Kidney (tissue), 14 donors: ENCODE results near the gene ZFP36L1. TPM values are rescaled to one million over a fixed set of nuclear protein-coding genes. Genes with fewer than 3 reads are reported as not detected.

Source experiments
- DNase-seq, 5 donors: peaks; one replicate each; pipeline ENCODE4 v3.0.0-alpha.2; 2013 to 2020
- FAIRE-seq: peaks from 2 replicates; lab custom pipeline; 2012; peaks lifted over from hg19 to GRCh38; lab: Jason Lieb, UNC
- H3K27ac ChIP-seq, 2 donors: one replicate each; pipeline ENCODE4 v1.7.0; 2013; ENCODE audit warnings: low read depth in 2 of 2, low read length in 2 of 2, inconsistent platforms in 1 of 2
- H3K27me3 ChIP-seq: one replicate; pipeline ENCODE4 v1.7.1; 2013; ENCODE audit warnings: low read length, inconsistent platforms; ENCODE audit not compliant: control insufficient read depth, insufficient read depth
- H3K36me3 ChIP-seq, 3 donors: one replicate each; pipeline versions ENCODE4 v1.7.0 to v1.7.1; 2013; ENCODE audit warnings: low read length in 3 of 3, control low read depth in 1 of 3, inconsistent platforms in 1 of 3; ENCODE audit not compliant: insufficient read depth in 3 of 3, control insufficient read depth in 2 of 3
- H3K4me1 ChIP-seq, 3 donors: one replicate each; pipeline versions ENCODE4 v1.7.0 to v1.7.1; 2013; ENCODE audit warnings: low read length in 3 of 3, inconsistent platforms in 1 of 3, low read depth in 1 of 3; ENCODE audit not compliant: control insufficient read depth in 2 of 3, insufficient read depth in 2 of 3
- H3K4me3 ChIP-seq, 3 donors: one replicate each; pipeline versions ENCODE4 v1.7.0 to v1.8.1; 2013; ENCODE audit warnings: low read length in 3 of 3, control low read depth in 1 of 3, inconsistent platforms in 1 of 3
- H3K9ac ChIP-seq, 3 donors: one replicate each; pipeline versions ENCODE4 v1.7.0 to v1.7.1; 2013; ENCODE audit warnings: low read length in 3 of 3, control low read depth in 1 of 3, inconsistent platforms in 1 of 3
- H3K9me3 ChIP-seq, 3 donors: one replicate each; pipeline versions ENCODE4 v1.7.0 to v1.7.1; 2013; ENCODE audit warnings: low read length in 3 of 3, control low read depth in 1 of 3, inconsistent platforms in 1 of 3; ENCODE audit not compliant: control insufficient read depth in 2 of 3, insufficient read depth in 1 of 3
- intact Hi-C: fragments of 100-400 bp; cut with DNase I; formaldehyde crosslinking; loops from one replicate; pipeline ENCODE4 v1.11.1; 2022
- polyA plus RNA-seq: library from polyadenylated mRNA; stranded (reverse); fragments of 350-450 nt; fragmentation: Illumina TruSeq; extraction: RNeasy Lipid Tissue Mini Kit (QIAGEN cat#74804); gene quantifications from one replicate; pipeline ENCODE4 v1.2.3, GENCODE V29; 2014; ENCODE audit warnings: low read depth, low replicate concordance; ENCODE audit not compliant: insufficient read depth
- total RNA-seq: library from RNA; stranded (reverse); fragmentation: NEBNext Ultra II Directional; extraction: Animal tissue kit (Norgen Biotek cat#: 25700); gene quantifications from one replicate; pipeline ENCODE4 v1.2.1, GENCODE V29; 2021
- TF ChIP-seq, protein P1 (sequence below): IDR thresholded peaks from 3 replicates; pipeline ENCODE4 v1.5.1; 2012; ENCODE audit warnings: mild to moderate bottlenecking, moderate library complexity, borderline replicate concordance; ENCODE audit not compliant: insufficient read depth; ENCODE audit errors: extremely low read depth
- donor health status: control.
- donor health status: control.
- donor health status: control.
- donor health status: control.
- donor health status: control.
- donor health status: DM: yes; HTN: yes; CAD: no.
- donor health status: Normal renal cell carcinoma (clear cell type).

ZFP36L1 gene
- total and polyA plus RNA-seq, 2 donors from 2014 or later = 73.3 to 289 TPM

DNA sequence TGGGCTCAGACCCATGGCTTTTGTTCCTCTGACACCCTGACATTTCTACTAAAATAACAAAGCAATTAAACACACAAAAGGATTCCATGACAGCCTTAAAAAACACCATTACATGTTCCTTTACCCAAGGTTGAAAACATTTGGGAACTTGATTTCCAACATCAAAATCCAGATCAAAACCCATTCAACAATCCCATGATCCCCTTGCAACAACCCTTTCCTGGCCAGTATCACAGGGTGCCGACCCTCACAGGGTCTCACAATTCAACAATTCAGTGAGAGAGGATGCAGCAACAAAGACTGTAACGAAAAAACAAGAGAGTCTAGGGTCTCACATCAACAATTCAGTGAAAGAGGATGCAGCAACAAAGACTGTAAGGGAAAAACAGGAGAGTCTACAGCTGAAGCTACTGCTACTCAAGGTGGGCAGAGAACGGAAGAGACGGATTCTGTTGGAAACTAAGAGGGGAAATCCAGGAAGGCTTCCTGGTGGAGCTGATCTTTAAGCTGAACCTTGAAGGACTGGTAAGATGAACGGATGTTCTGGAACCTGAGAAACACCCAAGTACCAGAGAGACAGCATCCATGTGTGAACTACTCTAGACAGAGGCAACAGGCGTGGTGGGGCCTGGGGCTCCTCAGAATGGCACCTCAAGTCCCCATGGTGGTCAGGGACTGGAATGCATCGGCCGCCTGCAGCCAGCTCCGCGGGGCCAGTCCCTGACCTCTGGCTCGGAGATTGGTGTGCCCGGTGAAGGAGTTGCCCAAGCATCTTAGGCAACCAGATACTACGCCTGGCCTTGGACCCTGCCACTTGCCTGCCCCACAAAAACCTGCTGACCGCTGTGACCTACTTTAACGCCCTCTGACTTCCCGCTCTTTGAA is 22.7 kb upstream of the ZFP36L1 start:
- DNase-seq (peak in 3 of 5 donors; percentile 37 to 73 (median 50)), FAIRE-seq (no peak)
- Histone ChIP-seq H3K4me3 (peak overlapping the region in 2 of 3 donors; percentile 13 to 37), H3K36me3 (no peaks in the 10 kb centered on the region), H3K9me3 (no peaks in the 10 kb centered on the region), H3K9ac (peak overlapping the region in 2 of 3 donors; percentile 56 to 71), H3K27ac (peak overlapping the region; percentile 97 to 99), H3K27me3 (no peaks in the 10 kb centered on the region), H3K4me1 (peaks cover 16 to 40% (median 36%) of the 10 kb centered on the region in 3 donors)
- intact Hi-C loops = loop anchor here (10.0 kb wide), 1 partner anchor 571 kb away; no protein-coding TSS in a partner anchor
- TF ChIP-seq, protein P1, sequence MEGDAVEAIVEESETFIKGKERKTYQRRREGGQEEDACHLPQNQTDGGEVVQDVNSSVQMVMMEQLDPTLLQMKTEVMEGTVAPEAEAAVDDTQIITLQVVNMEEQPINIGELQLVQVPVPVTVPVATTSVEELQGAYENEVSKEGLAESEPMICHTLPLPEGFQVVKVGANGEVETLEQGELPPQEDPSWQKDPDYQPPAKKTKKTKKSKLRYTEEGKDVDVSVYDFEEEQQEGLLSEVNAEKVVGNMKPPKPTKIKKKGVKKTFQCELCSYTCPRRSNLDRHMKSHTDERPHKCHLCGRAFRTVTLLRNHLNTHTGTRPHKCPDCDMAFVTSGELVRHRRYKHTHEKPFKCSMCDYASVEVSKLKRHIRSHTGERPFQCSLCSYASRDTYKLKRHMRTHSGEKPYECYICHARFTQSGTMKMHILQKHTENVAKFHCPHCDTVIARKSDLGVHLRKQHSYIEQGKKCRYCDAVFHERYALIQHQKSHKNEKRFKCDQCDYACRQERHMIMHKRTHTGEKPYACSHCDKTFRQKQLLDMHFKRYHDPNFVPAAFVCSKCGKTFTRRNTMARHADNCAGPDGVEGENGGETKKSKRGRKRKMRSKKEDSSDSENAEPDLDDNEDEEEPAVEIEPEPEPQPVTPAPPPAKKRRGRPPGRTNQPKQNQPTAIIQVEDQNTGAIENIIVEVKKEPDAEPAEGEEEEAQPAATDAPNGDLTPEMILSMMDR = no peak

DNA sequence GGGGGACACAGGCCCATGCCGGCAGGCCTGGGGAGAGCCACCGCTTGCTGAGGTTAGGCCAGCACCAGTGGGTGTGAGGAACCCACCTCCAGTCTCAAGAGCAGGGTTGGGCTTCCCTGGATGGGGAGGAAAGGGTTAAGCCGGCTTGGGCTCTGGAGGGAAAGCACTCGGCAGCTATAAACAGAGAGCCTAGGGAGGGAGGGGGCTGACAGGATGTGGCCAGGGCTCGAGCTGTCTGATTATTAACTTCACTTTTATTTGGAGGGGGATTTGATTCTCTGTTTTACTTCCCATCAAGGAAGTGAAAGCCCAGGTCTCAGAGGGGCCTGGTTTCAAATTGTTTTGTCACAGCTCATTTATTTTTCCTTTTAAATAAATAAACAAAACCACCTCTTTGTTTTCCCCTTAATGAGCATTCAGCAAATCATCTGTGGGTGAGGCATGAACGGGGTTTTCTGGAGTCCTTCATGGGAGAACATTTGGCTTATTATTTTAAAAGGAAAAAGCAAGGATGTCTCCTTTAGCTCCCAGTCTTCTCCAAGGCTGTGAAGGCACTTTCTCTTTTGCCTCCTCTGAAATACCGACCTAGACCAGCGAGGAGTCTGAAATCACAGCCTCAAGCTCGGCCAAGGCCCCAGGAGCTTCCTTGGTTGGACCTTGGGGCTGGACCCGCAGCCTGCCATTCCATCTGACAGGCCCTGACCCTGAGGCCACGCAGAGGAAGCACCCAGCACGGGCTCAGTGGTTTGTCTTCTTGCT is 21.9 kb upstream of the ZFP36L1 start:
- intact Hi-C loops = loop anchor here (10.0 kb wide), 1 partner anchor 570 kb away; no protein-coding TSS in a partner anchor
- DNase-seq (peak; percentile 87 to 97 (median 95)), FAIRE-seq (no peak)
- Histone ChIP-seq H3K27ac (peak overlapping the region; percentile 97 to 99), H3K27me3 (no peaks in the 10 kb centered on the region), H3K9ac (peak overlapping the region in 2 of 3 donors; percentile 56 to 71), H3K9me3 (no peaks in the 10 kb centered on the region), H3K4me3 (peak overlapping the region; percentile 13 to 40 (median 18)), H3K4me1 (peaks cover 16 to 34% (median 34%) of the 10 kb centered on the region in 3 donors), H3K36me3 (no peaks in the 10 kb centered on the region)
- TF ChIP-seq, protein P1 = no peak

DNA sequence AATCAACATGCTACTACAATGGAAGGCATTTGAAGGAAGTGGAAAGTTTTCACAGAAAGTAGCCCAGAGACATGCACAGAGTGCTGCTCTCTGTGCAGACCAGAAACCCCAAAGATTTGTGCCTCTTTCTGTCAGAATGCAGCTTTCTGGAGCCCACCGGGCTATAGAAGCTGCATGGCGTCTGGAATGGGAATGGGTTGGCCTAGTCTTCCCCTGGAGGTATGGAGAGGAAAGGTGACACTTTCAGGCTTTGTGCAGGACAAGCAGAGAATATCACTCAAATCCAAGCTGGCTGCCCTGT is 21.3 kb upstream of the ZFP36L1 start:
- Histone ChIP-seq H3K9me3 (no peaks in the 10 kb centered on the region), H3K9ac (peak overlapping the region in 2 of 3 donors; percentile 41 to 71), H3K4me1 (peaks cover 16 to 34% (median 30%) of the 10 kb centered on the region in 3 donors), H3K27me3 (no peaks in the 10 kb centered on the region), H3K36me3 (no peaks in the 10 kb centered on the region), H3K4me3 (peak overlapping the region; percentile 13 to 40 (median 18)), H3K27ac (peak overlapping the region; percentile 97 to 99)
- DNase-seq (no peak), FAIRE-seq (no peak)
- intact Hi-C loops = loop anchor here (10.0 kb wide), 1 partner anchor 569 kb away; no protein-coding TSS in a partner anchor
- TF ChIP-seq, protein P1 = no peak
